Measurements from ENCODE around the gene MFSD6.

- TF ChIP-seq CTCF (conservative IDR thresholded peaks at IDR 0.05) (no peak), ZFX (IDR thresholded peaks at IDR 0.05) (no peak)
These were observed 2.0 kb downstream of the MFSD6 start for GRCh38 chr2:190410166-190410565.
